GM19025 (cell line): Measurements from ENCODE around the gene PKP4.
"Not testable (repeated sequence)": the region's sequence is repeated elsewhere in the genome, so short reads cannot be mapped to it uniquely, and the experiment has no call there.

ENCODE experiments used
- ATAC-seq: cut with Tn5 transposase; IDR thresholded peaks from one replicate; pipeline ENCODE4 v1.9.1; 2021; ENCODE audit warnings: mild to moderate bottlenecking, low read depth, moderate library complexity; ENCODE audit not compliant: unreplicated experiment

PKP4 gene

GRCh38 chr2:158464426-158465281, 7.9 kb downstream of the PKP4 start:
- peak; percentile 68 for ATAC-seq

- ATAC-seq, result no peak
These were observed 10.5 kb downstream of the PKP4 start for GRCh38 chr2:158467248-158467647.

- not testable (repeated sequence) for ATAC-seq
These were observed 16.1 kb downstream of the PKP4 start for GRCh38 chr2:158472829-158473228.

- ATAC-seq, result not testable (repeated sequence)
These were observed 16.5 kb downstream of the PKP4 start for GRCh38 chr2:158473300-158473699.

- ATAC-seq, result no peak
These were observed 17.1 kb downstream of the PKP4 start for GRCh38 chr2:158473719-158474392.

- not testable (repeated sequence) for ATAC-seq
These were observed 17.8 kb downstream of the PKP4 start for GRCh38 chr2:158474526-158475011.

- ATAC-seq, result no peak
These were observed 20.4 kb downstream of the PKP4 start for GRCh38 chr2:158477202-158477601.

- ATAC-seq, result no peak
These were observed 21.5 kb downstream of the PKP4 start for GRCh38 chr2:158478237-158478636.

GRCh38 chr2:158478816-158479215, 22.1 kb downstream of the PKP4 start:
- no peak for ATAC-seq

GRCh38 chr2:158481116-158481515, 24.4 kb downstream of the PKP4 start:
- no peak for ATAC-seq

GRCh38 chr2:158482594-158482993, 25.8 kb downstream of the PKP4 start:
- no peak for ATAC-seq

- ATAC-seq, result no peak
These were observed 28.3 kb downstream of the PKP4 start for GRCh38 chr2:158484892-158485556.

- no peak for ATAC-seq
These were observed 29.6 kb downstream of the PKP4 start for GRCh38 chr2:158486150-158486969.

- no peak for ATAC-seq
These were observed 30.2 kb downstream of the PKP4 start for GRCh38 chr2:158486970-158487325.

- no peak for ATAC-seq
These were observed 30.7 kb downstream of the PKP4 start for GRCh38 chr2:158487419-158487818.

GRCh38 chr2:158488442-158489216, 31.9 kb downstream of the PKP4 start:
- no peak for ATAC-seq

GRCh38 chr2:158489366-158490112, 32.8 kb downstream of the PKP4 start:
- ATAC-seq, result no peak

GRCh38 chr2:158491072-158491471, 34.3 kb downstream of the PKP4 start:
- ATAC-seq, result no peak

- no peak for ATAC-seq
These were observed 36.7 kb downstream of the PKP4 start for GRCh38 chr2:158493458-158493857.
